Panc1 (cell line): Measurements from ENCODE around the gene C1D. TPM values are rescaled to one million over a fixed set of nuclear protein-coding genes. Genes with fewer than 3 reads are reported as not detected.

Experiments
- ATAC-seq: fragments of 200-7000 bp; cut with Tn5 transposase; 2 replicates; pipeline ENCODE4 v1.9.1; 2020; ENCODE audit warnings: mild to moderate bottlenecking, moderate library complexity
- BruUV-seq: library from RNA; stranded (reverse); fragments of 400-500 nt; replicated peaks from 2 replicates; lab custom pipeline; 2021; lab: Mats Ljungman, UMichigan
- CTCF ChIA-PET: fragments of 300-600 bp; sonication (Branson Sonifier 250); formaldehyde crosslinking; loops from one replicate; lab custom pipeline; 2022; ENCODE audit warnings: antibody characterized with exemption; lab: Charles Lee
- POLR2A ChIA-PET: fragments of 300-600 bp; sonication (Branson Sonifier 250); formaldehyde crosslinking; loops from one replicate; lab custom pipeline; 2022; ENCODE audit warnings: antibody characterized with exemption; lab: Charles Lee
- DNase-seq: peaks from one replicate; pipeline ENCODE4 v3.0.0-alpha.2; 2010; ENCODE audit warnings: low read depth, low spot score
- H3K27ac ChIP-seq: 2 replicates; pipeline ENCODE4 v1.5.1; 2011; ENCODE audit warnings: mild to moderate bottlenecking, low read length, inconsistent platforms
- H3K27me3 ChIP-seq: fragments of 200-500 bp; sonication (Bioruptor generic); 2 replicates; pipeline ENCODE4 v1.6.0; 2014; ENCODE audit warnings: low read length, inconsistent platforms; ENCODE audit not compliant: control insufficient read depth, insufficient read depth
- H3K36me3 ChIP-seq: fragments of 200-500 bp; sonication (Bioruptor generic); 2 replicates; pipeline ENCODE4 v1.5.1; 2014; ENCODE audit warnings: inconsistent platforms, mild to moderate bottlenecking, low read length, moderate library complexity; ENCODE audit not compliant: control insufficient read depth, insufficient read depth
- H3K4me1 ChIP-seq: 2 replicates; pipeline ENCODE4 v1.5.1; 2011; ENCODE audit warnings: inconsistent platforms, mild to moderate bottlenecking, low read length, moderate library complexity; ENCODE audit not compliant: control insufficient read depth, insufficient read depth
- H3K4me3 ChIP-seq, 2 experiments: 2 replicates each; pipeline ENCODE4 v1.5.1; 2011 to 2012; ENCODE audit warnings: low read depth in 2 of 2, low read length in 2 of 2, mild to moderate bottlenecking in 2 of 2, inconsistent platforms in 1 of 2, moderate library complexity in 1 of 2
- H3K9me3 ChIP-seq: fragments of 200-500 bp; sonication (Bioruptor generic); 2 replicates; pipeline ENCODE4 v1.5.1; 2014; ENCODE audit warnings: low read depth, mild to moderate bottlenecking, inconsistent platforms, low read length, moderate library complexity; ENCODE audit not compliant: control insufficient read depth, insufficient read depth
- POLR2AphosphoS5 ChIP-seq: IDR thresholded peaks from 2 replicates; pipeline ENCODE4 v1.6.1; 2012; ENCODE audit warnings: mild to moderate bottlenecking, low read depth, low read length, moderate library complexity
- SIN3A ChIP-seq: IDR thresholded peaks from 2 replicates; pipeline ENCODE4 v1.6.1; 2012; ENCODE audit warnings: low read depth, mild to moderate bottlenecking, low read length, moderate library complexity, borderline replicate concordance; ENCODE audit not compliant: insufficient read depth
- TCF7L2 ChIP-seq: IDR thresholded peaks from 2 replicates; pipeline ENCODE4 v1.6.1; 2011; ENCODE audit warnings: mild to moderate bottlenecking, low read depth, low read length, inconsistent platforms
- in situ Hi-C: cut with HindIII; loops from 2 replicates; pipeline ENCODE4 v1.10.0; 2016; ENCODE audit warnings: low sequenced_read_pairs, low pct_unique_long_range_greater_than_20kb
- intact Hi-C: fragments of 100-400 bp; cut with micrococcal nuclease; formaldehyde crosslinking; loops from one replicate; pipeline ENCODE4 v1.10.0; 2022; ENCODE audit not compliant: unreplicated experiment
- total RNA-seq: library from RNA; stranded (reverse); gene quantifications from one replicate; pipeline ENCODE4 v1.2.1, GENCODE V29; 2021; ENCODE audit not compliant: unreplicated experiment
- TF ChIP-seq, protein P1 (sequence below), 2 experiments: IDR thresholded peaks; 2 replicates each; pipeline ENCODE4 v1.6.1; 2011 to 2012; ENCODE audit warnings: low read depth in 2 of 2, control low read depth in 1 of 2, low read length in 1 of 2, mild to moderate bottlenecking in 1 of 2, moderate library complexity in 1 of 2; ENCODE audit not compliant: insufficient read depth in 1 of 2
- TF ChIP-seq, protein P2 (sequence below): fragments of 450-650 bp; IDR thresholded peaks from 2 replicates; pipeline ENCODE4 v1.5.1; 2017; ENCODE audit warnings: mild to moderate bottlenecking

C1D gene
- total RNA-seq, 1 experiment from 2014 or later: 16.8 TPM

DNA sequence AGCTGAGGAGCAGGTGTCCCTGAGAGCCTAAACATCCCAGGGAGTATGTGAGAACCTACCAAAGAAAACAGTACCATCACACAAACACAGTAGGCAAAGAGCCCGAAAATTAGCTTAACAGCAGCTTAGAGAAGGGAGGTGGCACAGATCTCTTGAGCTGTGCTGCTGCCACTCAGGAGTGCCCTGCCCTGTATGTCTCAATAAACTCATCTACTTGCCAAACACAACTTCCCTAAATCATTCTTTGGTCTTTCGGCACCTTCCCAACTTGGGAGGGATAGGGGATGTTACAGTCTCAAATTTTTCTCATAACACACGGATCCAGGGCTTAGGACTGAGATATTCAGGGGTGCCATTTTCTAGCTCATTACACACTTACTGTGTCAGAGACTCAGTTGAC, 45.3 kb upstream of the C1D start:
- H3K27me3 ChIP-seq: no peaks in the 10 kb centered on the region
- H3K36me3 ChIP-seq: no peaks in the 10 kb centered on the region
- ATAC-seq: no peak
- no peak overlapping the region for H3K27ac ChIP-seq
- no peaks in the 10 kb centered on the region for H3K4me1 ChIP-seq
- no peak overlapping the region for H3K4me3 ChIP-seq
- TF ChIP-seq TCF7L2 (no peak), SIN3A (no peak), POLR2AphosphoS5 (no peak)
- TF ChIP-seq, protein P1, sequence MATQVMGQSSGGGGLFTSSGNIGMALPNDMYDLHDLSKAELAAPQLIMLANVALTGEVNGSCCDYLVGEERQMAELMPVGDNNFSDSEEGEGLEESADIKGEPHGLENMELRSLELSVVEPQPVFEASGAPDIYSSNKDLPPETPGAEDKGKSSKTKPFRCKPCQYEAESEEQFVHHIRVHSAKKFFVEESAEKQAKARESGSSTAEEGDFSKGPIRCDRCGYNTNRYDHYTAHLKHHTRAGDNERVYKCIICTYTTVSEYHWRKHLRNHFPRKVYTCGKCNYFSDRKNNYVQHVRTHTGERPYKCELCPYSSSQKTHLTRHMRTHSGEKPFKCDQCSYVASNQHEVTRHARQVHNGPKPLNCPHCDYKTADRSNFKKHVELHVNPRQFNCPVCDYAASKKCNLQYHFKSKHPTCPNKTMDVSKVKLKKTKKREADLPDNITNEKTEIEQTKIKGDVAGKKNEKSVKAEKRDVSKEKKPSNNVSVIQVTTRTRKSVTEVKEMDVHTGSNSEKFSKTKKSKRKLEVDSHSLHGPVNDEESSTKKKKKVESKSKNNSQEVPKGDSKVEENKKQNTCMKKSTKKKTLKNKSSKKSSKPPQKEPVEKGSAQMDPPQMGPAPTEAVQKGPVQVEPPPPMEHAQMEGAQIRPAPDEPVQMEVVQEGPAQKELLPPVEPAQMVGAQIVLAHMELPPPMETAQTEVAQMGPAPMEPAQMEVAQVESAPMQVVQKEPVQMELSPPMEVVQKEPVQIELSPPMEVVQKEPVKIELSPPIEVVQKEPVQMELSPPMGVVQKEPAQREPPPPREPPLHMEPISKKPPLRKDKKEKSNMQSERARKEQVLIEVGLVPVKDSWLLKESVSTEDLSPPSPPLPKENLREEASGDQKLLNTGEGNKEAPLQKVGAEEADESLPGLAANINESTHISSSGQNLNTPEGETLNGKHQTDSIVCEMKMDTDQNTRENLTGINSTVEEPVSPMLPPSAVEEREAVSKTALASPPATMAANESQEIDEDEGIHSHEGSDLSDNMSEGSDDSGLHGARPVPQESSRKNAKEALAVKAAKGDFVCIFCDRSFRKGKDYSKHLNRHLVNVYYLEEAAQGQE (IDR thresholded peaks at IDR 0.05; ENCODE audit: insufficient read depth in 1 of 2, low read depth in 2 of 2, low read length in 1 of 2): no peak
- TF ChIP-seq, protein P2, sequence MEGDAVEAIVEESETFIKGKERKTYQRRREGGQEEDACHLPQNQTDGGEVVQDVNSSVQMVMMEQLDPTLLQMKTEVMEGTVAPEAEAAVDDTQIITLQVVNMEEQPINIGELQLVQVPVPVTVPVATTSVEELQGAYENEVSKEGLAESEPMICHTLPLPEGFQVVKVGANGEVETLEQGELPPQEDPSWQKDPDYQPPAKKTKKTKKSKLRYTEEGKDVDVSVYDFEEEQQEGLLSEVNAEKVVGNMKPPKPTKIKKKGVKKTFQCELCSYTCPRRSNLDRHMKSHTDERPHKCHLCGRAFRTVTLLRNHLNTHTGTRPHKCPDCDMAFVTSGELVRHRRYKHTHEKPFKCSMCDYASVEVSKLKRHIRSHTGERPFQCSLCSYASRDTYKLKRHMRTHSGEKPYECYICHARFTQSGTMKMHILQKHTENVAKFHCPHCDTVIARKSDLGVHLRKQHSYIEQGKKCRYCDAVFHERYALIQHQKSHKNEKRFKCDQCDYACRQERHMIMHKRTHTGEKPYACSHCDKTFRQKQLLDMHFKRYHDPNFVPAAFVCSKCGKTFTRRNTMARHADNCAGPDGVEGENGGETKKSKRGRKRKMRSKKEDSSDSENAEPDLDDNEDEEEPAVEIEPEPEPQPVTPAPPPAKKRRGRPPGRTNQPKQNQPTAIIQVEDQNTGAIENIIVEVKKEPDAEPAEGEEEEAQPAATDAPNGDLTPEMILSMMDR: no peak
- BruUV-seq: no TSS peak
- DNase-seq: no peak
- POLR2A ChIA-PET: no interaction called here
- in situ Hi-C loops (no loop called here), intact Hi-C loops (no loop called here)
- peaks cover 5% of the 10 kb centered on the region; the same call in 1 of the 2 replicates for H3K9me3 ChIP-seq
- CTCF ChIA-PET: no interaction called here

DNA sequence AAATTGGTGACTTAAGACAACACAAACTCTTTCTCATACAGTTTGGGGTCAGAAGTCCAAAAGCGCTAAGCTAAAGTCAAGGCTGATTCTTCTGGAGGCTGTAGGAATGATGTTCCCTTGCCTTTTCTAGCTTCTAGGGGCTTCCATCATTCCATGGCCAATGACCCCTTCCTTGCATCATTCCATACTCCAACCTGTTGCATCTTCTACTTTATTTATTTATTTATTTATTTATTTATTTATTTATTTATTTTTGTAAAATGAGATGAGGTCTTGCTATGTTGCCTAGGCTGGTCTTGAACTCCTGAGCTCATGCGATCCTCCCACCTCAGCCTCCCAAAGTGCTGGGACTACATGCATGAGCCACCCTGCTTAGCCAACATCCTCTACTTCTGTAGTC, 44.7 kb upstream of the C1D start:
- Histone ChIP-seq H3K27ac (no peak overlapping the region), H3K4me3 (no peak overlapping the region), H3K9me3 (peaks cover 5% of the 10 kb centered on the region; the same call in 1 of the 2 replicates), H3K36me3 (no peaks in the 10 kb centered on the region), H3K4me1 (no peaks in the 10 kb centered on the region), H3K27me3 (no peaks in the 10 kb centered on the region)
- POLR2A ChIA-PET: no interaction called here
- no peak for TF ChIP-seq POLR2AphosphoS5
- TF ChIP-seq TCF7L2: no peak
- no peak for TF ChIP-seq SIN3A
- TF ChIP-seq, protein P2: no peak
- TF ChIP-seq, protein P1 (IDR thresholded peaks at IDR 0.05; ENCODE audit: insufficient read depth in 1 of 2, low read depth in 2 of 2, low read length in 1 of 2): no peak
- CTCF ChIA-PET: no interaction called here
- no peak for DNase-seq
- no TSS peak for BruUV-seq
- in situ Hi-C loops: no loop called here
- intact Hi-C loops: no loop called here
- no peak for ATAC-seq
